Vagina (tissue), 2 donors: ENCODE results near the gene APBB1IP.

Source experiments
- CTCF ChIP-seq, 3 experiments: fragments of 450-650 bp in 2 of 3; fragments of 200-600 bp in 1 of 3; sonication (generic) in 1 of 3; IDR thresholded peaks; one replicate each; pipeline ENCODE4 v1.5.1; 2017 to 2019; ENCODE audit warnings: antibody characterized with exemption in 3 of 3, mild to moderate bottlenecking in 2 of 3, moderate library complexity in 2 of 3
- POLR2A ChIP-seq, 2 donors: fragments of 450-650 bp; IDR thresholded peaks; one replicate each; pipeline ENCODE4 v1.6.1; 2017; ENCODE audit warnings: antibody characterized with exemption in 2 of 2, mild to moderate bottlenecking in 2 of 2, moderate library complexity in 2 of 2
- POLR2AphosphoS5 ChIP-seq, 2 donors: sonication (generic); formaldehyde crosslinking; IDR thresholded peaks; one replicate each; pipeline ENCODE4 v1.9.0; 2017; ENCODE audit warnings: antibody characterized with exemption in 2 of 2, mild to moderate bottlenecking in 2 of 2, low read depth in 1 of 2; ENCODE audit not compliant: insufficient read depth in 1 of 2

- no peak for TF ChIP-seq CTCF (IDR thresholded peaks at IDR 0.05)
- no peak for TF ChIP-seq POLR2A (IDR thresholded peaks at IDR 0.05)
- TF ChIP-seq POLR2AphosphoS5 (IDR thresholded peaks at IDR 0.05; ENCODE audit: insufficient read depth in 1 of 2, low read depth in 1 of 2), result no peak
Observed at GRCh38 chr10:26464632-26465280, 26.6 kb downstream of the APBB1IP start.
